Activated CD4-positive, alpha-beta T cell treated with anti-CD3 and anti-CD28 coated beads, Interleukin-2, Interleukin-6, amounts not matched to agents 100 ng/mL and 50 ng/mL, durations not matched to agents 16 hours and 8 hours (primary cell): Measurements from ENCODE around the gene EMX1.

Experiments used
- DNase-seq: peaks from one replicate; pipeline ENCODE4 v3.0.0-alpha.2; 2020

Gene EMX1

DNA sequence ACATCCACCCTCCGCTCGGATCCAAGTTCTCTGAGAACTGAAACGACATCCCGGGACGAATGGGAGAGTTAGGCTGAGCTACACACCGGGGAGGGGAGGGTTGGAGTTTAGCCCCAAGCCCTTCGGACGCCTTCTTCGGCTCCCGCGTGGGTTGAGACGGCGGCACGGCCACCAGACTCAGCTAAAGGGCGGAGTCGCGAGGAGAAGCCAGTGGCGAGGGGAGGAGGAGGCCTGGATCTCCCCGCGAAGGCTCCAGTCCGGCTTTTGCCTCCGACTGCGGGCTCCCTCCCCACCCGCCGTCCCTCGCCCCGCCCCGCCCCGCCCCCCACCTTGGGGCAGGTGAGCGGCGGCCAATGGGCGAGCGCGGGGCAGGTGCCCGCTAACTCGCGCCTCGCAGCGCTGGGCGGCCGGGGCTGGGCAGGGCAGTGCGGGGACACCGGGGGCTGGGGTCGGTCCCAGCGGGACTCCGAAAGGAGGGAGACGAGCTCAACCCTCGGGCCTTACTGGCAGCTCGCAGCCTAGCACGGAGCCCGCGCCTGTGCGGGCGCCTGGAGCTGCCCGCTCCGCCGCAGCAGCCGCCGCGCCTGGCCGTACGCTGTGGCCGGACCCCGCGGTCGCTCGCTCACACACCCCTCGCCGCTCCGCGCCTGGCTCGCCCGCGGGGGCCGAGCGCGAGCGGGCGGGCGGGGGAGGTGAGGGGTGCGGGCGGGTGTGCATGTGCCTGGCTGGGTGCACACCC is at the start of gene EMX1:
TSS of gene EMX1 (plus strand) at position 382 of the 739 bp plus-strand sequence. CDS start at position 716, 334 bp downstream.
- DNase-seq = peak; percentile 52

DNA sequence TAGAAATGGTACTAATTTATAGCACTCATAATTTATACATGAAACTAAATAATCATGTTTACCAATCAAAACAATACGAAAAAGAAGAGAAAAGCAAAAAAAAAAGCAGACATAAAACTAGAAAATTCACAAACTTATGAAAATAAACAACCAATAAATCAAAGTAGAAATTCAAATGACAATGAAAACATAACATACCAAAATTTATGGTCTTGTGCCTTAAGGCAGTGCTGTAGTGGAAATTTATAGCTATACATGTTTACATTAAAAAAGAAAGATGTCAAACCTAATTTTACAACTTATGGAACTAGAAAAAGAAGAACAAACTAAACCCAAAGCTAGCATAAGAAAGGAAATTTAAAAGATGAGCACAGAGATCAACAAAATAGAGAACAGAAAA is 46.3 kb upstream of the EMX1 start:
- DNase-seq = no peak

DNA sequence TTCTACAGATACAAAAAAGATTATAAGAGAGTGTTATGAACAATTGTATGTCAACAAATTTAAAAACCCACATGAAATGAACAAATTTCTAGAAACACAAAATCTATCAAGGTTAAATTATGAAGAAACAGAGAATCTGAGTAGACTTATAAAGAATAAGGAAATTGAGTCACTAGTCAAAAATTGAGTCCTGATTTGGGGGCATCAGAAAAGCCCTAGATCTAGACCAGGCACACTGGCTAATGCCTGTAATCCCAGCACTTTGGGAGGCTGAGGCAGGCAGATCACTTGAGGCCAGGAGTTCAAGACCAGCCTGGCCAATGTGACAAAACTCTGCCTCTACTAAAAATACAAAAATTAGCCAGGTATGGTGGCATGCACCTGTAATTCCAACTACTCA is 45.4 kb upstream of the EMX1 start:
- no peak for DNase-seq

DNA sequence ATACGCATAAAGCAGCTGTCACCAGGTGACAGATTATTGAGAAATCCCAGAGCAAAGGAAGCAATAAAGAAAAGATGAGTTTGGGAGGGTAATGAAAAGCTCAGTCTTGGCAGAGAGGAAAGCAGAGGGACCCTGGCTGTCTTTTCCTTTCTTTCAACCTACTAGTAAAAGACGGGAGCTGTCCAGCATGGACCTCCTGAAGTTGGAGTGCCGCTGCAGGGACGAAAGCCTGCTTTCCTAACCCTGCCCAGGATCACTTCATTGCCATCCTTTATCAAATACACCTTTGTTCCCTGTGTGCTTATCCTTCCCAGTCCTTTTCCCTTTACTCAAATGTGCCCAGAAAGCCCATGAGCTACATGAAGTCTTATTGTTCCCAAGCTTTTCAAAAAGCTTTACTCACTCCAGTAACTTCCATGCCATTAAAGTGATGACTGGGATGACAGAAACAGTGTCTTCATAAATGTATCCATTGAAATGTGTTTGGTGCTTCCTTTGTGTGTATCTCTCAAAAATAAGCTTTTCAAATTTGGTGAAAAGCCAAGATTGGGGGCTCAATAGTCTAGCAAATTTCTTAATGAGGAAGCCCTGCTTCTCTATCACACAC is 33.9 kb upstream of the EMX1 start:
- peak; percentile 27 for DNase-seq

DNA sequence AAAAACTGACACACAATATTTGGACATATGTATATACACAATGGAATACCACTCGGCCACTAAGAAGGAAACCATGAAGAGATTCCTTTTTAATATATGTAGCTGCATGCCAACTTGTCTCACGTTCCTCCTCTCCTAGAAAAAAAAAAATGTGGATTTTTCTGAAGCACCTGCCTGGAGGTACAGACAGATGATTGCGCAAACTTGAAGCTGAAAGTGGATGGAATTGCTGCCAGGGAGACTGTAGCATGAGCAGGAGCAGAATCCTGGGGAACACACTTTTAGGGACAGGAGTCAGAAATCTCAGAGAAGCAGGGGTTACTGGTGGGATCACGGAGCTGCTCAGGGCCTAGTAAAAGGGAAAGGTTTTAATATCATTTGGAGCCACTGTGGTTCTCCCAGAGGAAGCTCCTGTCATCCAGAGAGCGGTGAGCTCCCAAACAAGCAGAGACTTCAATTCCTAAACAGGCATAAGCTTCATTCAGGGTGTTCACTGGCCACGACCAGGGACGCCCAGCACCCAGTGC is 30.8 kb upstream of the EMX1 start:
- DNase-seq = no peak

- DNase-seq = peak; percentile 75
Measured at GRCh38 chr2:72887032-72887739, 30.1 kb upstream of the EMX1 start, which contains the start of gene SPR. SPR (plus strand) TSS chr2:72887408; CDS start chr2:72887433, 25 bp downstream.

GRCh38 chr2:72887740-72888437 is 29.4 kb upstream of the EMX1 start:
- DNase-seq = peak; percentile 73

- no peak for DNase-seq
Measured at GRCh38 chr2:72888438-72889202, 28.7 kb upstream of the EMX1 start.

- no peak for DNase-seq
Measured at GRCh38 chr2:72889991-72890390, 27.3 kb upstream of the EMX1 start.

DNA sequence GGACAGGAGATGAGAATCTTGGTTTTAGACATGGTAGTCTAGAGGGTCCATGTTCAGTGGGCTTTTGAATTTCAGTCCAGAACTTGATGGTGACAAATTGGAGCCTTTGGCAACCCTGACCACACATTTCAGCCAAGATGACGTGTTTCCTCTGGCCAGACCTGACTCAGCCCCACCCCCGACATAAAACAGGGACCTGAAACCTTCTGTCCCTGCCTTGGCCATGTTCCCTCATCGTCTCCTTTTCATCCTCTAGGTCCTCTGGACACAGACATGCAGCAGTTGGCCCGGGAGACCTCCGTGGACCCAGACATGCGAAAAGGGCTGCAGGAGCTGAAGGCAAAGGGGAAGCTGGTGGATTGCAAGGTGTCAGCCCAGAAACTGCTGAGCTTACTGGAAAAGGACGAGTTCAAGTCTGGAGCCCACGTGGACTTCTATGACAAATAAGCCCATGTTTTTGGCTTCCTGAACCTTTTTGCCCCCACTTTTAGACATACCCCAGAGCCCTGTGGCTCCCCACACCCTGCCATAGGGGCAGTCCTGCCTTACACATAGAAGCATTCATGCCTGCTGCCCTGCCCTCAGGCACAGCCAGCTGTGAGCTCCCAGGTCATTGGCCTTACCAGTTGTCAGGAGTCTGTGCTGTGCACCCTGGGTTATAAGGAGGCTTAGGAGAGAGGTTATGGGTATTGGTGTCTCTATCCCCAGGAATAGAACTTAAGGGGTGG is 26.1 kb upstream of the EMX1 start:
- DNase-seq = no peak

GRCh38 chr2:72892506-72893173 is 24.7 kb upstream of the EMX1 start:
- peak; percentile 77 for DNase-seq

DNA sequence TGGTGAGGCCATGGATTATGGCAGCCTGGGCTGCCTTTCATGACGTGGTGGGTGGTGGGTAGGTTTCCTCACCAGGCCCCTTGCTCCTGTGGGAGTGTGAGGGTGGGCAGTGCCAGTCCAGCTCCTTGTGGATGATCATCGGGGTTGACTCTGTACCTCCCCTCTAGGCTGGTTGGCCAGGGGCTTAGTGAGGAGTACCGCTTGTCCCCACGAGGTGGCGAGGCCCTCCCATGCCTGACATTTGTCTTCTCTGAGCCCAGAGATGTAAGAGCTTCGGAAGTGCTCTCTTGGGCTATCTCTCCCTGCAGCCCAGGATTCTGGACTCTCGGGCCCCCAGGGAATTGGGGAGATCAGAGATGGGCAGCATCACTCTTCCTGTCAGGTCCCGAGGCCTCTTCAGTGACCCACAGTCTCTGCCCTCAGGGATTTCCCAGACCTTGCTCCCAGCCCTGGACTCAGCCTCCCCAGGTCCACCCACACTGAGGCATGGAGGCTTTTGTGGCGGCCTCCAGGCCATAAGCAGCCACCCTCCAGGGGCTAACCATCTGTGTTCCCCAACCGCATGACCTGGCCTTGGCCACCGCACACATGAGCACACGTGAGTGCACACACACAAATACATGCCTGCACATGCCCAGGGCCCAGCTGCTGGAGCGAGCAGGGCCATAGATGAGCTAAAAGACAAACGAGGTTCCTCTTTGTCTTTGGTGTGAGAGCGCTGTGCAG is 23.6 kb upstream of the EMX1 start:
- peak; percentile 59 for DNase-seq

DNA sequence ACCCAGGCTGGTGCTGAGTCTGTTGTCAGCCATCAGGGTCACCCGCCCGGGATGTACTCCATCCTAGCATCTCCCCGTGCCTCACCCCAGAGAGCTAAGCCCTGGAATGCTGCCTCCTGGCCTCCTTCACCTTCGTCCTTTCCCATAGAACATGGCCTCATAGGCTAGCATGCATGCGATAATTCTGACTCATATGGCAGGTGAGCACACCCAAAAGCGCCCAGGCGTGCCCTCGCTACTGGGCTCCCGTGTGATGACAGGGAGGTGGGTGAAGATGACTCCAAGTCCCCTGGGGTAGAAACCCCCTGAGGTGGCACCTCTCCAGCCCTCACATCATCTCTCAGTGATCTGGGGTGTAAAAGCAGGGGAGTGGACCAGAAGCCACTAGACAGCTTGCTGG is 22.8 kb upstream of the EMX1 start:
- DNase-seq = no peak

DNA sequence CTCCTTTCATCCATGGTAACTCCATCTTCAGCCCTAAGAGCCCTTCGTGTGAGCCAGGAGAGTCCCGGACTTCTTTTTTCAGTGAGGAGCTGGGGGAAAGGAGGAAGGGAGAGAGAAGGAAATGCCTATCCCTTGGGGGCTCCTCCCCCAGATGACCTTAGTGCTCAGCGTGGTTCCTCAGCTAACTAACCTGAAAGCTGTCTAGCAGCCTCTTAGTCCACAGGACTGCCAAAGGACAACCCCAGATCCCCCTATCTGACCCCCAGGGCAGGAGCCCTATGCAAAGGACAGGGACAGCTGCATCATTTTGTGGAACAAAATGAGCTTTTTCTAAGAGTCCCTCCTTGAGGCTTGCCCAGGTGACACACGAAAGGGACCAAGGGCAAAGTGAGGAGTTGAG is 22.2 kb upstream of the EMX1 start:
- no peak for DNase-seq

DNA sequence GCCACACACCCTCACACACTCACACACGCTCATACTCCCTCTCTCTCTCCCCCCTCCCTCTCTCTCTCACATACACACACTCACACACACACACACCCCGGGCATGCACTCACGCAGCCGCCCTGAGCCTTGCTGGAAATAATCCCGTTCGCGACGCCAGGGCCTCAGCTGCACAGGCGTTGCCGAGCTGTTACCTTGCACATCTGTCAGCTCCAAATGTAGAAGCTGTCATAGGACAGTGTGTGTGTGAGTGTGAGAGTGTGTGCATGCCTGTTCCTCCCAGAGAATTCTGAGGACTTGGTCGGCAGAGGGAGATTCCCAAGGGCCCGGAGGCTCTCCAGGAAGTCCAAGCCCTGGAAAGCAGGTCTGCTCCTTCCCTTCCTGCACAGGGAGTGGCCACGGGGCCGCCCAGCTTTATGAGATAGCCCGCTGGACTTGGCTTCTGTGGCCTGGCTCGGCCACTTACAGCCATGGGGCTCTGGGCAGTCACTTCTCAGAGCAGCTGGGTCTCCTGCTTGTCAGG is 21.5 kb upstream of the EMX1 start:
- no peak for DNase-seq

- no peak for DNase-seq
Measured at GRCh38 chr2:72896446-72896845, 20.9 kb upstream of the EMX1 start.

- no peak for DNase-seq
Measured at GRCh38 chr2:72897785-72898584, 19.3 kb upstream of the EMX1 start.

DNA sequence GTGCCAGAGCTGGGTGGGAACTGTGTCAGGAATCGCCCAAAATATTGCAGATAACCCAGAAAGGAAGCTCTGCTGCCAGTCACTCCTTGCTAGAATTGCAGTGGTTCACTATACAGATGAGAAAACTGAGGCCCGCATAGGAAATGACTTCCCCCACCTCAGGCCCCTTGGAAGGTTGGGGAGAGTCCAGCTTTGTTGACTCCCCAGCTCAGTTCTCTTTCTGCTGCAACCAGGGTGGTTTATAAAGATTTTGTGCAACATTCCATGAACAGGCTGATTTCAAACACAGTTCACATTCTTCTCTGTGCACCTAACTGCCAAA is 18.8 kb upstream of the EMX1 start:
- no peak for DNase-seq

DNA sequence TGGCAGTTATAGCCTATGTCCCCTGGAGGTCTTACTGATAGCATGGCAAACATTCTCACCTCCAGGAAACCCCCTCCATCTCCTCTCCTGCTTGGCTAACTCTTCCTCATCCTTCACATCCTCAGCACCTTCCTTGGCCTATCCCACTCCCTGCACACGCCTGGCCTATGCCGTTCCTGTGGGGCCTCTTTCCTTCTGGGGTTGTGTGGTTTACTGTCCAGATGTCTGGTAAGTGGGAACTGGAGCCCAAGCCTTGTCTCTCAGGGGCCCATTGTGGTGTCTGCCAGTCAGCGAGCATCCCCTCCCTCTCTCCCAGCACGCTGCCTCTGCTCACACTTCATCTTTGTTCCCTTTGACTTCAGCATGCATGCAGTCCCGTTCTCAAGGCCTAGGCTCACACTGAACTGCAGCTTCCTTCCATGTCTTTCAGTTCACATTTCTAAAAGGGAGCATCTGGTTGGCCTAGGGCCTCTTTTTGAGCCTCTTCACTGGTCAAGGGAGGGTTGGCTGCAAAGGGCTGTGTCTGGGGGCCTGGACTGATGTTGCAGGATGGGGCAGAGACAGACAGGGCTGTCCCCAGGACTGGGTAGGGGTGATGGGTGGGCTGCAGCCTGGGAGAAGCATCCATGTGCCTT is 17.0 kb upstream of the EMX1 start:
- no peak for DNase-seq
